ENCODE data around the gene DTX4. TPM values are rescaled to one million over a fixed set of nuclear protein-coding genes. Genes with fewer than 3 reads are reported as not detected.
A peak's percentile ranks its signal among the peaks of the same experiment; 100 is the strongest.

Gene DTX4
- total and polyA plus RNA-seq, 7 experiments from 2014 or later = 0.22 to 3.9 (median 1.1) TPM

- Mint-ChIP-seq H3K36me3 (peaks cover 0 to 22% (median 12%) of the 10 kb centered on the region in 5 donors), H3K27me3 (no peaks in the 10 kb centered on the region), H3K9me3 (no peaks in the 10 kb centered on the region), H3K4me3 (peak overlapping the region in 9 of 10 donors; percentile 24 to 100 (median 97)), H3K27ac (peak overlapping the region in 7 of 9 donors; percentile 61 to 99 (median 96)), H3K4me1 (peaks cover 46 to 82% (median 54%) of the 10 kb centered on the region in 7 donors)
- peaks cover 0 to 11% (median 4%) of the 10 kb centered on the region in 3 experiments for H3K36me3 ChIP-seq (ENCODE audit: control insufficient read depth in 2 of 3, insufficient read depth in 3 of 3, low read length in 3 of 3)
- H3K27ac ChIP-seq (ENCODE audit: low read depth, low read length) = no peak overlapping the region
- CTCF ChIA-PET = interaction anchor here (1.1 to 2.0 kb wide), 2 partner anchors 9 to 12 kb away, joined by 4 to 15 read pairs; no protein-coding TSS in a partner anchor
- H3K4me1 ChIP-seq (ENCODE audit: control insufficient read depth in 2 of 2, insufficient read depth in 2 of 2, low read length in 2 of 2) = peaks cover 19 to 24% of the 10 kb centered on the region in 2 donors
- no peaks in the 10 kb centered on the region for H3K27me3 ChIP-seq (ENCODE audit: control insufficient read depth in 2 of 2, insufficient read depth in 2 of 2, low read length in 2 of 2)
- intact Hi-C loops (cut with micrococcal nuclease) = loop anchor here (10.0 kb wide), 4 partner anchors 609 to 1821 kb away; partner anchors contain the start of genes MRPL16 (in 1 of the 2), STX3 (in 1 of the 2), TNKS1BP1 (in 1 of the 2) and UBE2L6 (in 1 of the 2)
- DNase-seq (no peak), ATAC-seq (no peak)
- H3K9me3 ChIP-seq (ENCODE audit: control insufficient read depth in 2 of 3, low read length in 3 of 3) = no peaks in the 10 kb centered on the region
- H3K4me3 ChIP-seq (ENCODE audit: low read length) = no peak overlapping the region
- POLR2A ChIA-PET = no interaction called here
Observed at GRCh38 chr11:59145534-59145933, 26.4 kb upstream of the DTX4 start.

- intact Hi-C loops (cut with micrococcal nuclease) = loop anchor here (1.0 to 10.0 kb wide), 2 partner anchors 7 to 367 kb away; no protein-coding TSS in a partner anchor
- no peak for ATAC-seq
Observed at GRCh38 chr11:59151761-59152160, 20.2 kb upstream of the DTX4 start.

DNA sequence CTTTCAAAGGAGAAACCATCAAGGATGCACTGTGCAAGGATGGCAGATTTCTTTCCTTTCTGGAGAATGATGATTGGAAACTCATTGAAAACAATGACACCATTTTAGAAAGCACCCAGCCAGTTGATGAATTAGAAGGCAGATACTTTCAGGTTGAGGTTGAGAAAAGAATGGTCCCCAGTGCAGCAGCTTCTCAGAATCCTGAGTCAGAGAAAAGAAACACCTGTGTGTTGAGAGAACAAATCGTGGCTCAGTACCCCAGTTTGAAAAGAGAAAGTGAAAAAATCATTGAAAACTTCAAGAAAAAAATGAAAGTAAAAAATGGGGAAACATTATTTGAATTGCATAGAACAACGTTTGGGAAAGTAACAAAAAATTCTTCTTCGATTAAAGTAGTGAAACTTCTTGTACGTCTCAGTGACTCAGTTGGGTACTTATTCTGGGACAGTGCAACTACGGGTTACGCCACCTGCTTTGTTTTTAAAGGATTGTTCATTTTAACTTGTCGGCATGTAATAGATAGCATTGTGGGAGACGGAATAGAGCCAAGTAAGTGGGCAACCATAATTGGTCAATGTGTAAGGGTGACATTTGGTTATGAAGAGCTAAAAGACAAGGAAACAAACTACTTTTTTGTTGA lies 19.5 kb upstream of the DTX4 start:
- CTCF ChIA-PET = interaction anchor here (0.6 to 1.5 kb wide), 4 partner anchors 10 to 100 kb away, joined by 3 to 4 read pairs (median 4); no protein-coding TSS in a partner anchor

More at GRCh38 chr11:59151761-59152160, 20.2 kb upstream of the DTX4 start:
- DNase-seq = no peak
- H3K9me3 Mint-ChIP-seq = no peaks in the 10 kb centered on the region
- ChIA-PET POLR2A (interaction anchor here (1.2 kb wide), 1 partner anchor 9 kb away, joined by 4 read pairs; the partner anchor contains the start of gene FAM111A), CTCF (interaction anchor here (0.6 to 1.5 kb wide), 4 partner anchors 9 to 100 kb away, joined by 3 to 4 read pairs (median 4); no protein-coding TSS in a partner anchor)
- peak overlapping the region in 7 of 9 donors; percentile 7 to 76 (median 63) for H3K27ac Mint-ChIP-seq
- peak overlapping the region in 1 of 10 donors; percentile 72 for H3K4me3 Mint-ChIP-seq
- H3K4me1 ChIP-seq (ENCODE audit: control insufficient read depth in 2 of 2, insufficient read depth in 2 of 2, low read length in 2 of 2) = no peaks in the 10 kb centered on the region
- no peaks in the 10 kb centered on the region for H3K27me3 Mint-ChIP-seq
- no peak overlapping the region for H3K27ac ChIP-seq (ENCODE audit: low read depth, low read length)
- peaks cover 0 to 8% (median 4%) of the 10 kb centered on the region in 3 experiments for H3K36me3 ChIP-seq (ENCODE audit: control insufficient read depth in 2 of 3, insufficient read depth in 3 of 3, low read length in 3 of 3)
- H3K4me3 ChIP-seq (ENCODE audit: low read length) = no peak overlapping the region
- peaks cover 5 to 62% (median 21%) of the 10 kb centered on the region in 7 donors for H3K4me1 Mint-ChIP-seq
- H3K36me3 Mint-ChIP-seq = peaks cover 0 to 43% (median 20%) of the 10 kb centered on the region in 5 donors
- H3K9me3 ChIP-seq (ENCODE audit: control insufficient read depth in 2 of 3, low read length in 3 of 3) = no peaks in the 10 kb centered on the region
- H3K27me3 ChIP-seq (ENCODE audit: control insufficient read depth in 2 of 2, insufficient read depth in 2 of 2, low read length in 2 of 2) = no peaks in the 10 kb centered on the region

GRCh38 chr11:59154610-59155009 lies 17.3 kb upstream of the DTX4 start:
- Histone ChIP-seq H3K27me3 (ENCODE audit: control insufficient read depth in 2 of 2, insufficient read depth in 2 of 2, low read length in 2 of 2) (no peaks in the 10 kb centered on the region), H3K4me1 (ENCODE audit: control insufficient read depth in 2 of 2, insufficient read depth in 2 of 2, low read length in 2 of 2) (no peaks in the 10 kb centered on the region), H3K9me3 (ENCODE audit: control insufficient read depth in 2 of 3, low read length in 3 of 3) (no peaks in the 10 kb centered on the region), H3K36me3 (ENCODE audit: control insufficient read depth in 2 of 3, insufficient read depth in 3 of 3, low read length in 3 of 3) (no peaks in the 10 kb centered on the region), H3K27ac (ENCODE audit: low read depth, low read length) (no peak overlapping the region), H3K4me3 (ENCODE audit: low read length) (no peak overlapping the region)
- no peak for DNase-seq
- Mint-ChIP-seq H3K4me3 (no peak overlapping the region), H3K36me3 (peaks cover 0 to 29% (median 8%) of the 10 kb centered on the region in 5 donors), H3K9me3 (no peaks in the 10 kb centered on the region), H3K4me1 (peaks cover 10 to 47% (median 17%) of the 10 kb centered on the region in 7 donors), H3K27ac (peak overlapping the region in 2 of 9 donors; percentile 5 to 84), H3K27me3 (no peaks in the 10 kb centered on the region)
- ChIA-PET POLR2A (interaction anchor here (0.6 kb wide), 1 partner anchor 12 kb away, joined by 4 read pairs; no protein-coding TSS in a partner anchor), CTCF (interaction anchor here (0.6 kb wide), 1 partner anchor 140 kb away, joined by 3 read pairs; no protein-coding TSS in a partner anchor)
- intact Hi-C loops (cut with micrococcal nuclease) = loop anchor here in 1 of 2 donors (10.0 kb wide), 1 partner anchor 370 kb away; no protein-coding TSS in a partner anchor
- ATAC-seq = no peak

More for the DNA sequence above, 19.5 kb upstream of the DTX4 start:
- ATAC-seq (no peak), DNase-seq (no peak)
- Mint-ChIP-seq H3K27me3 (no peaks in the 10 kb centered on the region), H3K4me3 (peak overlapping the region in 4 of 10 donors; percentile 48 to 72 (median 52)), H3K27ac (peak overlapping the region; percentile 7 to 65 (median 33)), H3K4me1 (peaks cover 5 to 56% (median 19%) of the 10 kb centered on the region in 7 donors), H3K36me3 (peaks cover 0 to 39% (median 20%) of the 10 kb centered on the region in 5 donors), H3K9me3 (no peaks in the 10 kb centered on the region)
- POLR2A ChIA-PET = no interaction called here
- Histone ChIP-seq H3K4me1 (ENCODE audit: control insufficient read depth in 2 of 2, insufficient read depth in 2 of 2, low read length in 2 of 2) (no peaks in the 10 kb centered on the region), H3K27ac (ENCODE audit: low read depth, low read length) (no peak overlapping the region), H3K4me3 (ENCODE audit: low read length) (no peak overlapping the region), H3K9me3 (ENCODE audit: control insufficient read depth in 2 of 3, low read length in 3 of 3) (no peaks in the 10 kb centered on the region), H3K27me3 (ENCODE audit: control insufficient read depth in 2 of 2, insufficient read depth in 2 of 2, low read length in 2 of 2) (no peaks in the 10 kb centered on the region), H3K36me3 (ENCODE audit: control insufficient read depth in 2 of 3, insufficient read depth in 3 of 3, low read length in 3 of 3) (peaks cover 0 to 8% (median 4%) of the 10 kb centered on the region in 3 experiments)
- intact Hi-C loops (cut with micrococcal nuclease) = loop anchor here (1.0 to 10.0 kb wide), 2 partner anchors 8 to 368 kb away; no protein-coding TSS in a partner anchor

GRCh38 chr11:59157433-59157832 lies 14.5 kb upstream of the DTX4 start:
- intact Hi-C loops (cut with micrococcal nuclease) = loop anchor here in 1 of 2 donors (10.0 kb wide), 1 partner anchor 373 kb away; no protein-coding TSS in a partner anchor
- no peaks in the 10 kb centered on the region for H3K4me1 ChIP-seq (ENCODE audit: control insufficient read depth in 2 of 2, insufficient read depth in 2 of 2, low read length in 2 of 2)
- H3K9me3 ChIP-seq (ENCODE audit: control insufficient read depth in 2 of 3, low read length in 3 of 3) = no peaks in the 10 kb centered on the region
- no peak for DNase-seq
- ChIA-PET CTCF (interaction anchor here (0.8 to 3.6 kb wide), 13 partner anchors 10 to 1663 kb away, joined by 3 to 31 read pairs (median 14); partner anchors contain the start of genes DTX4 and FAM111A), POLR2A (interaction anchor here (1.4 to 1.7 kb wide), 3 partner anchors 13 to 15 kb away, joined by 3 to 10 read pairs (median 8); partner anchors contain the start of gene FAM111A)
- no peaks in the 10 kb centered on the region for H3K36me3 ChIP-seq (ENCODE audit: control insufficient read depth in 2 of 3, insufficient read depth in 3 of 3, low read length in 3 of 3)
- no peak overlapping the region for H3K27ac ChIP-seq (ENCODE audit: low read depth, low read length)
- Mint-ChIP-seq H3K4me3 (peak overlapping the region in 1 of 10 donors; percentile 4), H3K27ac (peak overlapping the region in 1 of 9 donors; percentile 43), H3K27me3 (peaks cover 5 to 8% (median 8%) of the 10 kb centered on the region in 5 donors), H3K36me3 (peaks cover 0 to 18% (median 0%) of the 10 kb centered on the region in 5 donors), H3K4me1 (peaks cover 5 to 26% (median 10%) of the 10 kb centered on the region in 7 donors), H3K9me3 (no peaks in the 10 kb centered on the region)
- no peak for ATAC-seq
- no peak overlapping the region for H3K4me3 ChIP-seq (ENCODE audit: low read length)
- no peaks in the 10 kb centered on the region for H3K27me3 ChIP-seq (ENCODE audit: control insufficient read depth in 2 of 2, insufficient read depth in 2 of 2, low read length in 2 of 2)

Measured in naive thymus-derived CD4-positive, alpha-beta T cell (primary cell).